Thyroid gland (tissue), 4 donors: ENCODE results near the gene HRH3. TPM values are rescaled to one million over a fixed set of nuclear protein-coding genes. Genes with fewer than 3 reads are reported as not detected.

Experiments
- DNase-seq, 2 donors: peaks; one replicate each; pipeline ENCODE4 v3.0.0-alpha.2; 2019
- H3K27ac ChIP-seq, 3 donors: fragments of 200-600 bp; sonication (generic); 1 replicate in 2 of 3; 2 replicates in 1 of 3; pipeline ENCODE4 v1.5.1; 2016 to 2019; ENCODE audit warnings: mild to moderate bottlenecking in 1 of 3, moderate library complexity in 1 of 3
- H3K27me3 ChIP-seq: fragments of 200-600 bp; sonication (generic); one replicate; pipeline ENCODE4 v1.5.1; 2019
- H3K36me3 ChIP-seq, 2 donors: fragments of 200-600 bp; sonication (generic); one replicate each; pipeline ENCODE4 v1.5.1; 2016 to 2019
- H3K4me1 ChIP-seq, 2 donors: fragments of 200-600 bp; sonication (generic); one replicate each; pipeline ENCODE4 v1.5.1; 2017 to 2019
- H3K4me3 ChIP-seq, 3 donors: fragments of 200-600 bp; sonication (generic); replicated peaks in 1 of 3; 1 replicate in 2 of 3; 2 replicates in 1 of 3; pipeline ENCODE4 v1.5.1; 2016; ENCODE audit warnings: mild to moderate bottlenecking in 1 of 3
- H3K9me3 ChIP-seq: fragments of 200-600 bp; sonication (generic); one replicate; pipeline ENCODE4 v1.5.1; 2017
- CTCF ChIP-seq, 6 experiments: fragments of 200-600 bp in 3 of 6; fragments of 450-650 bp in 3 of 6; sonication (generic) in 3 of 6; IDR thresholded peaks; one replicate each; pipeline ENCODE4 v1.5.1; 2016 to 2019; ENCODE audit warnings: antibody characterized with exemption in 6 of 6, mild to moderate bottlenecking in 2 of 6, inconsistent platforms in 1 of 6, moderate library complexity in 1 of 6
- POLR2A ChIP-seq, 2 donors: fragments of 450-650 bp; IDR thresholded peaks; one replicate each; pipeline ENCODE4 v1.6.1; 2017; ENCODE audit warnings: antibody characterized with exemption in 2 of 2, mild to moderate bottlenecking in 2 of 2, moderate library complexity in 1 of 2
- WGBS, 2 donors: methylation state at CpG; one replicate each; pipeline ENCODE4 v1.1.5; 2017; 5-methylcytosine and 5-hydroxymethylcytosine counted together
- intact Hi-C: fragments of 100-400 bp; cut with DNase I; formaldehyde crosslinking; loops from one replicate; pipeline ENCODE4 v1.15.1; 2023
- total RNA-seq, 4 donors: library from RNA; depleted of rRNA; stranded (reverse); fragments of >200 nt; gene quantifications; one replicate each; pipeline ENCODE4 v1.2.3, GENCODE V29; 2016

HRH3 gene
- total RNA-seq, 4 donors from 2014 or later, result not detected

DNA sequence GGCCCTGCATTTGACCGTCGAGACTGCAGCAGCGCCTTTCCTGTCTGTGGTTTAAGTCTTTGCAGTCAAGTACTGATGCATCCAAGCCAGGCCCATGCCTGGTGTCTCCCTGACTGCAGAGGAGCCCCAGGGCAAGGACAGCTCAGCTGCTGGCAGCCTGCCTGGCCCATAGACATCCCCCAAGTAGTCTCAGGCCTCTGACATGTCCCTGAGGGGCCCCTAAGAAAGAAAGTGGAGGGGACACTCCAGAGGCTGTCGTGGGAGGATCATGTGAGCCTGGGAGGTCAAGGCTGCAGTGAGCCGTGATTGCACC lies 18.0 kb downstream of the HRH3 start:
- H3K27ac ChIP-seq, result no peak overlapping the region
- H3K36me3 ChIP-seq, result peaks cover 37 to 49% of the 10 kb centered on the region in 2 donors
- WGBS, 2 donors, result 63 to 89% methylated on average over 3 to 5 of the region's 5 CpGs
- intact Hi-C loops, result no loop called here
- H3K9me3 ChIP-seq, result no peaks in the 10 kb centered on the region
- H3K4me3 ChIP-seq, result no peak overlapping the region
- DNase-seq, result no peak
- no peaks in the 10 kb centered on the region for H3K27me3 ChIP-seq
- TF ChIP-seq CTCF (IDR thresholded peaks at IDR 0.05) (no peak), POLR2A (IDR thresholded peaks at IDR 0.05) (no peak)
- H3K4me1 ChIP-seq, result no peaks in the 10 kb centered on the region

- WGBS, 2 donors, result 86 to 94% methylated on average over 29 of the region's 38 CpGs
- H3K4me3 ChIP-seq, result no peak overlapping the region
- no peaks in the 10 kb centered on the region for H3K9me3 ChIP-seq
- H3K27ac ChIP-seq, result no peak overlapping the region
- TF ChIP-seq CTCF (IDR thresholded peaks at IDR 0.05) (no peak), POLR2A (IDR thresholded peaks at IDR 0.05) (no peak)
- H3K4me1 ChIP-seq, result no peaks in the 10 kb centered on the region
- H3K27me3 ChIP-seq, result no peaks in the 10 kb centered on the region
- peaks cover 37 to 49% of the 10 kb centered on the region in 2 donors for H3K36me3 ChIP-seq
- no peak for DNase-seq
- intact Hi-C loops, result no loop called here
Measured at GRCh38 chr20:62201173-62202082, 18.6 kb downstream of the HRH3 start.

DNA sequence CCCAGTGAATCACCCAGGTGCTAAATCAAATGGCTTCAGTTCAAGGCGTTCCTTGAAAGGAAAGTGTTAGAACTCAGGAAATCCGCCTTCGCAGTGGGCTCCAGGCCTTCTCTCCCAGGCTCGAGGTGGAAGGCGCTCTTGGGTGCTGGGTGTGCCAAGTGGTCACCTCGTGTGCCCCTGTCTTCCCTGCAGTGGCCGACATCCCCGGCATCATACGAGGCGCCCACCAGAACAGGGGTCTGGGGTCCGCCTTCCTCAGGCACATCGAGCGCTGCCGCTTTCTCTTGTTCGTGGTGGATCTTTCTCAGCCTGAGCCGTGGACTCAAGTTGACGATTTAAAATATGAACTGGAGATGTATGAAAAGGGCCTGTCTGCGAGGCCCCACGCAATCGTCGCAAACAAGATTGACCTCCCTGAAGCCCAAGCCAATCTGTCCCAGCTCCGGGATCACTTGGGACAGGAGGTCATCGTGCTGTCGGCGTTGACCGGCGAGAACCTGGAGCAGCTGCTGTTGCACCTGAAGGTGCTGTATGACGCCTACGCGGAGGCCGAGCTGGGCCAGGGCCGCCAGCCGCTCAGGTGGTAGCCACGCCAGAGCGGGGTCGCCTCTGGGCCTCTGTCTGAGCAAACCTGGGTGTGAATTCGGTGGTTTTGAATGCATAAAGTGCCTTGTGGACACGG lies 19.4 kb downstream of the HRH3 start:
- H3K27ac ChIP-seq, result no peak overlapping the region
- no peaks in the 10 kb centered on the region for H3K27me3 ChIP-seq
- H3K4me3 ChIP-seq, result no peak overlapping the region
- TF ChIP-seq POLR2A (IDR thresholded peaks at IDR 0.05), result no peak
- TF ChIP-seq CTCF (IDR thresholded peaks at IDR 0.05), result no peak
- H3K4me1 ChIP-seq, result no peaks in the 10 kb centered on the region
- intact Hi-C loops, result no loop called here
- peaks cover 37 to 53% of the 10 kb centered on the region in 2 donors for H3K36me3 ChIP-seq
- no peak for DNase-seq
- H3K9me3 ChIP-seq, result no peaks in the 10 kb centered on the region
- WGBS, 2 donors, result 93 to 95% methylated on average over 35 to 36 of the region's 38 CpGs

DNA sequence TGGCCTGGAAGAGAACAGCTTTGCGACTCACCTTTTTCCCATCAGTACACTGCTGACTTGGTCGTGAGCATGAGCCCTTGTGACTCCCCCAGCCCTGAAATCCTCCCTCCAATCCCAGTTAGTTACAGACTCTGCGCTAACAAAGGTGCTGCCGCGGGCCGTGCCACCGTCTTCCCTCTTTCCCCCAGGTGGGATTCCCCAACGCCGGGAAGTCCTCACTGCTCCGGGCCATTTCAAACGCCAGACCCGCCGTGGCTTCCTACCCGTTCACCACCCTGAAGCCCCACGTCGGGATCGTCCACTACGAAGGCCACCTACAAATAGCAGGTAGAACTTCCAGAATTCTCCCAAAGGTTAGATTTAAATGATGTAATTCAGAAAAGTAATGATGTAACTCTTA lies 21.1 kb downstream of the HRH3 start:
- Histone ChIP-seq H3K4me3 (no peak overlapping the region), H3K9me3 (no peaks in the 10 kb centered on the region), H3K36me3 (peaks cover 37 to 53% of the 10 kb centered on the region in 2 donors), H3K27ac (no peak overlapping the region), H3K4me1 (no peaks in the 10 kb centered on the region), H3K27me3 (no peaks in the 10 kb centered on the region)
- TF ChIP-seq CTCF (IDR thresholded peaks at IDR 0.05) (no peak), POLR2A (IDR thresholded peaks at IDR 0.05) (no peak)
- intact Hi-C loops, result no loop called here
- WGBS, 2 donors, result 95 to 98% methylated on average over 18 of the region's 18 CpGs
- no peak for DNase-seq

GRCh38 chr20:62198496-62198895 lies 21.6 kb downstream of the HRH3 start:
- H3K9me3 ChIP-seq, result no peaks in the 10 kb centered on the region
- TF ChIP-seq POLR2A (IDR thresholded peaks at IDR 0.05) (no peak), CTCF (IDR thresholded peaks at IDR 0.05) (no peak)
- DNase-seq, result no peak
- H3K36me3 ChIP-seq, result peaks cover 37 to 53% of the 10 kb centered on the region in 2 donors
- no peaks in the 10 kb centered on the region for H3K27me3 ChIP-seq
- intact Hi-C loops, result no loop called here
- no peaks in the 10 kb centered on the region for H3K4me1 ChIP-seq
- H3K4me3 ChIP-seq, result no peak overlapping the region
- WGBS, 2 donors, result 94 to 96% methylated on average over 15 to 17 of the region's 17 CpGs
- no peak overlapping the region for H3K27ac ChIP-seq
